8988T (cell line): Measurements from ENCODE around the gene SMIM38.
A peak's percentile ranks its signal among the peaks of the same experiment; 100 is the strongest.

ENCODE experiments used
- DNase-seq: peaks from one replicate; pipeline ENCODE4 v3.0.0; 2011

The SMIM38 gene

DNA sequence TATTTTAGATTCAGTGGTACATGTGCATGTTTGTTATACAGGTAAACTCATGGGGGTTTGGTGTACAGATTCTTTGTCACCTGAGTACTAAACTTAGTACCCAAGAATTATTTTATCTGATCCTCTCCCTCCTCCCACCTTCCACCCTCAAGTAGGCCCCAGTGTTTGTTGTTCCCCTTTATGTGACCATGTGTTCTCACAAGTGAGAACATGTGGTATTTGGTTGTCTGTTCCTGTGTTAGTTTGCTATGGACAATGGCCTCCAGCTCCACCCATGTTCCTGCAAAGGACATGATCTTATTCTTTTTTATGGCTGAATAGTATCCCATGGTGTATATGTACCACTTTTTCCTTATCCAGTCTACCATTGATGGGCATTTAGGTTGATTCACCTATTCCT is 6.8 kb downstream of the SMIM38 start:
- no peak for DNase-seq

DNA sequence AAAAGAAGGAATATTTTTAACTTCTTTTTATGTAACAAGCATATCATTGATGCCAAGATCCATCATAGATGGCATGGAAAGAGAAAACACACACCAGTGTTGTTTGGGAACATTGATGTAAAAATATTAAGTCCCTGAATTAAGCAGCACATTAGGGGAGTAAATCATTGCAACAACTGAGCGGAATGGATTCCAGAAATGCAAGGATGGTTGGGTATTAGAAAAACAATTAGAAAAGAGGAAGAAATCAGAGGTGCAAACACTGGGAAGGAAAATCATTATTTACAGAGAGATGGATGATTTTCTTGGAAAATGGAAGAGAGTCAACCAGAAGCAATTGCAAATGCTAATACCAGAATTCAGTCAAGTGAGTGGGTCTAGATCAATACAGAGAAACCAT is 8.1 kb downstream of the SMIM38 start:
- no peak for DNase-seq

DNA sequence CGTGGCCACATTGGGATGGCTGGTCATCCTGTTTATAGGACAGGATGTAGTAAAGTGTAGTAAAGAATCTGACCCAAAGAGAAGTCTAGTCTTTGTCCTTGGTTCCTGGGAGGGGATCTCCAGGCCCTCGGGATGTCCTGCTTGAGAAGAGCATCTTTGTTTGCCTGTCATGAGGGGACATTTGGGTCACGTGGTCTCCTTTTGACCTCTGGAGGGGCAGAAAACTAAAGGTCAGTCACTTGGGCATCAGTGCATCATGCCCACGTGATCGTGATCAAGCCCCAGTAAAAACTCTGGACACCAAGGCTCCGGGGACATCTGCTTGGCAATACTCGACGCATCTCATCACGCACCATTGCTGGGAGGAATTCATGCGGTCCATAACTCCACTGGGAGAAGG is 9.1 kb downstream of the SMIM38 start:
- DNase-seq = no peak

DNA sequence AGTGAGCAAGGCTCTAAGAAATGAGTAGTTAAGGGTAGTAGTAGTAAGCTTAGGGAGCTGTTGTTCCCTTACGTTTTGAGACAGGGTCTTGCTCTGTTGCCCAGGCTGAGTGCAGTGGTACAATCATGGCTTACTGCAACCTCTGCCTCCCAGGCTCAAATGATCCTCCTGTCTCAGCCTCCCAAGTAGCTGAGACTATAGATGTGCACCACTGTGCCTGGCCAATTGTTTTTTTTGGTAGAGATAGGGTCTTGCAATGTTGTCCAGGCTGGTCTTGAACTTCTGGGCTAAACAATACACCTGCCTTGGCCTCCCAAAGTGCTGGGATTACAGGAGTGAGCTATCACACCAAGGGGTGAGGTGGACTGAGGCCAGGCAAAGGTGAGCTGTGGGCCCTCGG is 10.0 kb downstream of the SMIM38 start:
- DNase-seq = no peak

DNA sequence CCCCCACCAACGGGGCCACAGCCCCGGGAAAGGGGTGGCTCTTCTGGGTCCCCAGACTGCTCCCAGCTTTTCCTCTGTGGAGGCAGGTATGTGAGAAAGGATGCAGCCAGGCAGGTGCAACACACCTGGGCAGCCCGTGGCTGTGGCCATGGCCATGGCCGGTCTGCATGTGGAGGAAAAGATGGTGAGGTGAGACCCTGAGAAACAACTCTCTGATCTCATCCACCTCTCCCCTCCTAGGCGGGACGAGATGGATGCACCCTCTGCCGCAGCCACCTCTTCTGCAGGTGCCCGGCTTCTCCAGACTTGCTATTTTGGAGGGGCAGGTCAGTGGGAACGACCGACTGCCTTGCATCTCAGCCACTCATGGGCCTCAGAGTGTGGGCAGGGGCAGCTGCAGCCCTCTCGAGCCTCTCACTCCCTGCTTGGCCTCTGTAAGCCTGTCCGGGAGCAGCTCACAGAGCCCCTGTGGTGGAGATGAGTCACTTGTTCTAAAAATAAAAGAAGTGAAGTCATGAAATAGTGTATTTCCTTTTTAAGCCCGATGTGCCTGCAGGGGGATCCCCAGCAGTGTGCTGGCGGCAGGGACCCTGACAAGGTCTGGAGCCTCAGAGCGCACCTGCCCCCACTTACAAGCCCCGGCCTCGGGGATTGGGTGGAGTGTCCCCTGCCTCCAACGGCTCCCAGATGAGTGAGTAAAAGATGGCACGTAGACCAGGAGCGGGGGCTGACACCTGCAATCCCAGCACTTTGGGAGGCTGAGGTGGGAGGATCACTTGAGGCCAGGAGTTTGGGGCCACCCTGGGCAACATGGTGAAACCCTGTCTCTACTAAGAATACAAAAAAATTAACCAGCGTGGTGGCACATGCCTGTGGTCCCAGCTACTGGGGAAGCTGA is 10.7 kb downstream of the SMIM38 start:
- DNase-seq = peak; percentile 90

DNA sequence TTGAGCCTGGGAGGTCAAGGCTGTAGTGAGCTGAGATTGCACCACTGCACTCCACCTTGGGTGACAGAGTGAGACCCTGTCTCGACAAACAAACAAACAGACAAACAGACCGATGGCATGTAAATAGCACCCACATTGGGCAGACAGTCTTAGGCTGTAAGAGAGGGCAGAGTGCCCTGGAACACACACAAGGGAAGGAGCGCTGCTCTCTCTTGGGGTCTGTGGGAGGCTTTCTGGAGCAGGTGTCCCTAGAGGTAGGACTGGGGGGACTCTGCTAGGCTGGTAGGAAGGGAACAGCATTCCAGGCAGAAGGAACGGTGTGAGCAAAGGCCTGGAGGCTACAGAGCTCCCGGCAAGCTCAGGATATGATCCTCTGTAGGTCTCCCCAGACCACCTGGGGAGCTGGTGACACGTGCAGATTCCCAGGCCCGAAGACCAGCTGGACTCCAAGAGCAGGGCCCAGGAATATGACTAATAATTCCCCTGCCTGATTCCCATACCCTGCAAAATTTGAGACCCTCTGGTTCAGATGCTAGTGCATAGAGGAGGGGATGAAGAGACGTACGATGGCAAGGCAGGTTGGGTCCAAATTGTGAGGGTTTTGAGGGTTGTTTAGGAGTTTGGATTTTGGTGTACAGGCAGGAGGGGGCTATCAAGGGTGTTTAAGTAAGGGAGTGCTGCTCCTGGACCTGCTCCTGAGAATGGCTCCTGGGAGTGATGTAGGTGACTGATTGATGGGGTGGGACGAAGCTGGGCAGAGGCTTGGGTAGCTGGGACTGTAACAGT is 11.6 kb downstream of the SMIM38 start:
- no peak for DNase-seq

DNA sequence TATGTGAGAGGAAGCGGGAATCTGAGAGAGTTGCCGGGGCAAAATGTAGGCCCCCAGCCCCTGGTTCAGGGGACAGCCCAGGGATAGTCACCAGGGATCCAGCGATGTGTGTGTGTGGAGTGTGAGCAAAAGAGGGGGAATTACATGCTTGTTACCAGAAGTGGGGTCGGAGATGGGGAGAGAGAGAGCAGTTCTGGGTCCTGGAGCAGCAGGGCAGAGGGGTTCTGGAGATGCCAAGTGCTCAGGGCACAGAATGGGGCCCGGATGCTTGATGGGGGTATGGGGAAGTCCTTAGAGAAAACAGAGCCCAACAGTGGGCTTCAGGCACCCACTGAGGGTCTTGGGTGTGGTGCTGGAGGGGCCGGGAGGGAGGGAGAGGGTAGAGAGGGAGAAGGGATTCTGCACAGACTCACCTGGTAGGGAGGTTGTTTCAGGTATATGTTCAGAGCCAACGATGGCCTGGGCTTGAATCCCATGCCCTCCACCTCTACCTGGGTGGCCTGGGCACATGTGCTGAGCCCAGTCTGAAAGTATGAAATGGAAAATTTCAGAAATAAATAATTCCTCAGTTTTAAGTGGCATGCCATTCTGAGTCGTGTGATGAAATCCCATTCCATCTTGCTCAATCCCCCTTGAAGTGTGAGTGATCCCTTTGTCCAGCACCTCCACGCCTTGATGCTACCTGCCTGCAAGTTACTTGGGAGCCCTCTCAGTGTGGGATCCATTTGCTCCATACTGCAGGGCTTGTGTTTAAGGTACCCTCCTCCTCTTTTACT is 12.4 kb downstream of the SMIM38 start:
- DNase-seq = no peak

DNA sequence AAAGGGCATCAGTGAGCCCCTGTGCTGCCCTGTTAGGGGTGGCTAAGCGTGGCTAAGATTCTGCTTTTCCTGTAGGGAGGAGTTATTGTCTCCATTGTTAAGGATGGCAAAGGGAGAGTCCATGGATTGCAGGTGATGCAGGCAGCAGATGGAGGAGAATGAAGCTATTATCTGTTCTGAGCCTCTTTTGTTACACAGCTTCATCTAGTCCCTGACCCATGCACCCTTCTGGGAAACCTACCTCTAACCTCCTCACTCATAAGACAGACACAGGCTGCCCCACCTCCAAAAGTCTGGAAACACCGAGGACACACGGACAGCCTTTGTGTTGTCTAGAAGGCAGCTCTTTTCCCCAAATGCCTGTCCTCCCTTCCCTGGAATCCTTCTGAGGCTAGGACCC is 13.7 kb downstream of the SMIM38 start:
- no peak for DNase-seq

DNA sequence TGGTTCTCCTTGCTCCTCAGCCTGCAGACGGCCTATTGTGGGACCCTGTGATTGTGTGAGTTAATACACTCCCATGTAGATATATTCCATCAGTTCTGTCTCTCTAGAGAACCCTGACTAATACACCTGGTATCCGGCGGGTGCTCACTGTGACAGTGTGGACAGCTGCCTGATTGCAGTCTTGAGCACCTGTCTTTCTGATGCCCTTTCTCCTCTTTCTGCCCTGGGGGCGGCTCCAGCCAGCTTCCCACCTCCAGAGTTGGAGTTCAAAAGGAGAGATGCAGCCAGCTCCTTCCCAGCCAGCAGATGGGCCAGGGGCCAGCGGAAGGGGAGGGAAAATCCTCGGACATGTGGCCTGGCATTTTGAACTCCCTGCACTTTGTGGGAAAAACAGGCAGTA is 15.0 kb downstream of the SMIM38 start:
- no peak for DNase-seq

DNA sequence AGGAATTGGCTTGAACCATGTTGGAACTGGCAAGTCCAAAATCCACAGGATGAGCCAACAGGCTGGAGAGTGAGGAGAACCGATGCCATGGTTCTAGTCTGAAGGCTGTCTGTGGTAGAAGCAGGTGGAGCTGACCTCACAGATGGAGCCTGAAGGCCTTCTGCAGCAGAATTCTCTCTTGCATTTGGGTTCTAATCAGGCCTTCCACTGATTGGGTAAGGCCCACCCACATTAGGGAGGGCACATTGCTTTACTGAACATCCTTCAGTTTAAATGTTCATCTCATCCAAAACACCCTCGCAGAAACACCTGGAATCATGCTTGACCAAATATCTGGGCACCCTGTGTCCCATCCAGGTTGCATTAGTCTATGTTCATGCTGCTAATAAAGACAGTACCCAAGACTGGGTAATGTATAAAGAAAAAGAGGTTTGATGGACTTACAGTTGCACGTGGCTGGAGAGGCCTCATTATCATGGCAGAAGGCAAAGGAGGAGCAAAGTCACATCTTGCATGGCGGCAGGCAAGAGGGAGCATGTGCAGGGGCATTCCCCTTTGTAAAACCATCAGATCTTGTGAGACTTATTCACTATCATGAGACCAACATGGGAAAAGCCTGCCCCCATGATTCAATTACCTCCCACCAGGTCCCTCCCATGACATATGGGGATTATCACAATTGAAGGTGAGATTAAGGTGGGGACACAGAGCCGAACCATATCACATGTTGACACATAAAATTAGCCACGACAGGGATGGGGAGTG is 15.9 kb downstream of the SMIM38 start:
- DNase-seq = no peak

DNA sequence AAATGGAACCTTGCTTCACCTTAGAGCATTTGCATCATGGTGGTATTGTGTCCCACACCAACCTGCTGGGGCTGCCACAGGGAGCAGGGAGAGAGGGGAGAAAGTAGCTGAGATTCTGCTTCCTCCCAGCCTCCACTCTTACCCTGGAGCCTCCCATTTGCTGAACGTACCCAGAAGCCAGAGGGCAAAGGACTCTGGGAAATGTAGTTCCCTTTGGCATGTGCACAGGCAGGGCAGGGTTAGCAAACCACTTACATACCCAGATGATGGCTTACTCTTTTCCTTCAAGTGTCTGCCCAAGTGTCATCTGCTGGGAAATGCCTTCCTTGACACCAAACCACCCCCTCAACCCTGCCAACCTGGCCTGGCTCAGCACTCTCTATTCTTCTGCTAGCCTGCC is 16.9 kb downstream of the SMIM38 start:
- DNase-seq = no peak

DNA sequence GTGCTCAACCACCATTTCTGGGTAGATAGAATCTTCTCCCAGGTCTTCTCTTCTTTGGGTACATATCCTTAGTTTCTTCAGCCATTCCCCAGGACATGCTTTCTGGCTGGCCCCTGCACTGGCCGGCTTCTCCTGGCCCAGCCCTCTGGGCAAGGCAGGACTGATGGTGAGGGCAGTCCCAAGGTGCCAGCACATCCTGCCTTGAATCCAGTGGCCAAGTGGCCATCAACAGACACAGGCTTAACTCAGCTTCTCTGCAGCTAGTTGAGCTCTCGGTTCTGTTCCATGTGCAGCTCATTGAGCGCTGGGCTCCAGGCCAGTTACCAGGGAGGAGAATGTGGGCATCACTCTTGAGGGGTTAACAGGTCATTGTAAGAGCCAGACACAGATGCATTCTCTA is 17.6 kb downstream of the SMIM38 start:
- no peak for DNase-seq

DNA sequence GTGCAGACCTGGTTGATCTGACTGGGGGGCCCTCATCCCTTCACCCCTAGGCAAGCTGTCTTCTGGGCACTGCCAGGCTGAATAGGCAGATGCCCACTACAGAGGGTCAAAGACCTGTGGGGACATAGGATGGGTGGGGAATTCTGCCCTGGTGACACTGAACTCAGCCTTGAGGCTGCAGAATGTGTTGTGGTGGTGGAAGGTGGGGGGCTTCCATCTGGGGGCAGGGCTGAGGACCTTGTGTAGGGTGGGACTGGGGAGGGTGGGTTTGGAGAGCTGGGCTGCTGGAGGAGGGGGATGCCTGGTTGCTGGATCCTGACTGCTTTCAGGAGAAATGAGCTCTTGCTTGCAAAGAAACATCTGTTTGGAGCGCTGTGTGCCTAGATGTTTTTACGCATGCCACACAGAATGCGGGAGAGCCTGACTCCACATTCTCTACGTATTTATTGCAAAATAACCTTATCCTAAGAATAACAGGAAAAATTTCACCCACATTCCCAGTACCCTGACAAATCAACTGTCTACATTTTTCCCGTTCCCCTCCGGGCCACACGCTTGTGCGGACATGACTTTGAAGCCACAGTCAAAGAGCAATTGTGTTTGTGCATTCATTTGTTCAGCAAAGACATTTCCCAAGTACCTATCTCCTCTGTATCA is 18.3 kb downstream of the SMIM38 start:
- DNase-seq = no peak

DNA sequence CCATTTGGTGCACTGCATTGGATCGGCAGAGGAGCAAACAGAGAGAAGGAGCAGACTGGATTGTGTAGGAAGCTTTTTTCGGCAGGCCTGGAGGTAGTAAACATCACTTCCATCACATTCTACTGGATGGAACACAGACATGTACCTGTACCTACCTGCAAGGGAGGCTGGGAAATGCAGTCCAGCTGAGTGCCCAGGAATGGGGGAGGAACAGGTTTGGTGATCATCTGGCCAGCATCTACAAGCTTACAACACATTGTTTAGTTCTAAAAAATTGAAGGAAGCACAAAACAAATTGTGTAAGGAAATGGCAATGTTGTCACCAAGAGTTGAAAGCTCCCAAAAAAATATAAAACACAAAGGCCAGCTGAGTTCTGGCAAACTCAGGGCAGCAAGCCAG is 19.1 kb downstream of the SMIM38 start:
- no peak for DNase-seq

DNA sequence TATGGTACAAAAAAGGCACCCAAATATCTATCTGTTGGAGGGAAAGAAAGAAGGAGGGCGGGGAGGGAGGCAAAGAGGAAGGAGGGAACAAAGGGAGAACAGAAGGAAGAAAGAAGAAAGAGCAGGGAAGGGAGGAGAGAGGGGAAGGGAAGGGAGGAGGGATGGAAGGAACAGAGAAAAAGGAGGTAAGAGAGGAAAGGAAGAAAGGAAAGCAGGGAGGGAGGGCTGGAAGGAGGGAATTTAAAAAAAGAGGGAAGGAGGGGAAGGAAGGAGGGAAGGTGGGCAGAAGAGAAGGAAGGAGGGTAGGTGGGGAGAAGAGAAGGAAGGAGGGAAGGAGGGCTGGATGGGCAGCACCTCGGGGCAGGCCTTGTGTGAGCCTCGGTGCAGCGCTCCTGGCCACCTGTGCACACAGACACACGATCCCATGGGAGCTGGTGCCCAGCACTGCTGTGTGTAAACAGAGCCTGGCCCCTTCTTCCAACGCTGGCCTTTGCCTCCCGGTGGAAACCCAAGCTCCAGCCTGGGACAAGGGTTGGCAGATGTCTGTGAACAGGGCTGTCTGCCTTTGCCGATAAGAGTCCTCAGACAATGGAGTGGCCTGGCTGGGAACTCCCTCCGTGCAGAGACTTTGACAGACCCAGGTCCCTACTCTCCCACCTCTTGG is 23.2 kb downstream of the SMIM38 start:
- DNase-seq = no peak

DNA sequence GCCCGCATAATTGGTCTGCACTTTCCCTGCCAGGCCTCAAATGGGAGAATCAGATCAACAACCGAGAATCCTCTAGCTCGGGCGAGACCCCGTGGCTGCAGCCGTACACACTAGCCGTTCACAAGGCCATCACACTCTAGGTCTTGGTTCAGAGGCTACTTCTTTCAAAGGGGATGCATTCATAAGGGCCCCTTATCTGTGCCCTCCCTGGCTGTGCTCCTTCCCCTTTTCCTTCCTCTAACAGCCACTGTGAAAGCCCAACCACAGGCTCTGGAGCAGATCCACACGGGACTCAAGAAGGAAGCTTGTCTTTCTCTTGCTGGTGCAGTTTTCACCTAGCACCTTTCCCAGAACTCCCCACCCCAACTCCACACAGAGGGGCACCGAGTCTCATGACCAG is 24.5 kb downstream of the SMIM38 start:
- no peak for DNase-seq

DNA sequence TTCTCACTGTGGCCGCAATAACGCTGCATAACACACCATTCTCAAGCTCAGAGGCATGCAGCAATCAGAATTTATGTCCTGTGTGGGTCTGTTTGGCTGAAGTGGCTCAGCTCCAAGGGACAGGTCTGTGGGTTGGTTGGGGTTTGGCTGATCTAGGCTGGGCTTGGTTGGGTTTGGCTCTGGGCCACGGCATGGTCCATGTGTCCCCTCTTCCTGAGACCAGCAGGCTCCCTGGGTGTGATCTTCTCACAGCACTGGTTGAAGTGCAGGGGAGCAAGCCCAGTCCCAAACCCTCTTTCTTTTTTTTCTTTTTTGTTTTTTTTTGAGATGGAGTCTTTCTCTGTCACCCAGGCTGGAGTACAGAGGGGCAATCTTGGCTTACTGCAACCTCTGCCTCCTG is 25.0 kb downstream of the SMIM38 start:
- DNase-seq = no peak

DNA sequence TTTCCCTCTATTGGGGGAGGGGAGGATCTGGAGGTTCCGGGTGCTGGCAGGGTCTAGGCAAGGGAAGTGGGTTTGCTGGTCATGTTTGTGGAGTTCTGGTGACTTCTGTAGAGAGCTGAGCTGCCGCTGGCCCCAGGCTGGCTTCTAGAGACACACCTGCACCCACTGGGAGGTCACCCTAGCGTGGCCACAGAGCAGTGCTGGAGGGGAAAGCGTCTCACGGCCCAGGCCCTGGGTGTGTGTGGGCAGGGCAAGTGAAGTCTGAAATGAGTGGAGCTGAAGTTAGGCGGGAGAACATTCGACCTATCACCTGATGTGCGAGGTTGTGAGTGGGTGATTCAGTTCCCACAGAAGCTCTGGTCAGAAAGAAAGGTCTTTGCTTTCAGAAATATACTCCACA is 27.9 kb downstream of the SMIM38 start:
- DNase-seq = no peak

DNA sequence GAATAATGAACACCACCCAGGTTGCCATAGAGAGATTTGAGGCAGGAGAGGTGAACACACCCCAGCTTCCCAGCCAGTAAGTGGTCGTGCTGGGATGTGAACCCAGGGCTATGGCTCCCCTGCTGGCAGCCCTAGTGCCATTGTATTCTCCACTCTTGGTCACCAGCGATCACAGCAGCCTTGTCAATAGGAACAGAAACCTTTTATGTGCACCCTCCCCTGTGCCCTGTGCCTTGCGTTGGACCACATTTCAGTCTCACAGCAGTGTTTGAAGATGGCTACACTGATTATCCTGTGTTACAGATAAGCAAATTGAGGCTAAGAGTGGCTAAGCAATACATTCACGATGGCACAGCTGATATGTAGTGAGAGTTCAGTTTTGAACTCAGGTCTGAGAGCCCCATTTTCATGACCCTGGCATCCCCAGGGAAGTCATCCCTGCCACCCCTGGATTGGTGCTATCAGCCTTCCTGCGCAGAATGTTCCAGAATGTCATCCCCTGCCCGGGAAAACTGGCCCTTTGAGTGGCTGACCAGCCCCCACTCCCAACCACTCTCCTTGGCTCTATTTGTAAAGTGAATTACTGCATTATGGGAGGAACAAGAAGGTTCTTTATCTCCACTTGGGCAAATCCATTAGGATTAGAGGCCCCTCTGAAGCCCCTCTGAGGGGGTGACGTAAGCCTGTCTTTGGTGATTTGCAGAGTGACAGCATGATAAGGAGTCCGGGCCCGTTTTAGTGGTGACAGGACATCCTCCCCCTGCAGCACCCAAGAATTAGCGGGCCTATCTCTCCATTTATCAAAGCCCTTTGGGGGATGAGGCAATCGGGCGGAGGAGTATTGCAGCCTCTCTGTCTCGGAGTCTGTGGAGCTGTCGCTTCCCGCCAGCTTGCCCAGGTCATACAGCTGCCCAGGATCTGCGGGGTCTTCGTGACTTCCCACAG is 30.9 kb downstream of the SMIM38 start:
- DNase-seq = no peak

DNA sequence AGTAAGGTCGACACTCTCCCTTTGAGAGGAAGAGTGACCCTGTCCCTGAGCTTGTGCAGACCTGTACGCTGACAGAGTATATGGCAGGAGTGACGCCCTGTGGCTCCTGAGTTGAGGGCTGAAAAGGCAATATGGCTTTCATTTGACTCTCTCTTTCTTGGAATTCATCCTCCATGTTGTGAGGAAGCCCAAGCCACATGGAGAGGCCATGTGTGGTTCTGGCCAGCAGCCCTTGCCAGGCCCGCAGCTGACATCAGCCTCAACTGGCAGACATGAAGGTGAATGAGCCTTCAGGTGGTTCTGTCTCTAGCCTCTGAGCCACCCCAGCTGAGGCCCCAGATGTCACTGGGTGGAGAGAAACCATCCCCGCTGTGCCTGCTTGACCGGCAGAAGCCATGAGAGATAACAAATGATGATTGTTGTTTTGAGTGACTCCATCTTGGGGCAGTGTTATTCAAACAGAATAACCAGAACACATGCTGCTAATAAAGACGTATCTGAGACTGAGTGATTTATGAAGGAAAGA is 31.9 kb downstream of the SMIM38 start:
- no peak for DNase-seq
